ENCODE data around the gene TCEAL3. TPM values are rescaled to one million over a fixed set of nuclear protein-coding genes. Genes with fewer than 3 reads are reported as not detected.

Gene TCEAL3
- total RNA-seq, 1 donor from 2014 or later: 15.2 TPM

- H3K9me3 Mint-ChIP-seq (ENCODE audit: unreplicated experiment): no peaks in the 10 kb centered on the region
- Histone ChIP-seq H2AFZ (ENCODE audit: low read depth, low read length) (no peak overlapping the region), H3K9me3 (ENCODE audit: insufficient read depth, low read depth, low read length) (no peaks in the 10 kb centered on the region), H3K79me2 (ENCODE audit: insufficient read depth, low read length) (no peaks in the 10 kb centered on the region), H3K4me1 (ENCODE audit: insufficient read depth, low read length) (peaks cover 24% of the 10 kb centered on the region), H3K9ac (ENCODE audit: low read length) (peak overlapping the region; percentile 39), H3K36me3 (ENCODE audit: insufficient read depth, low read length) (no peaks in the 10 kb centered on the region), H3K27me3 (ENCODE audit: insufficient read depth, low read length) (no peaks in the 10 kb centered on the region), H3K4me3 (ENCODE audit: insufficient read depth, low read depth, low read length) (no peak overlapping the region), H3K4me2 (ENCODE audit: low read length) (peak overlapping the region; percentile 52), H4K20me1 (ENCODE audit: insufficient read depth, low read length) (no peaks in the 10 kb centered on the region), H3K27ac (ENCODE audit: low read depth, low read length) (peak overlapping the region; percentile 55)
- FAIRE-seq (peak; percentile 88), DNase-seq (ENCODE audit: low read depth) (peak; percentile 42)
- H3K27ac Mint-ChIP-seq (ENCODE audit: unreplicated experiment): peak overlapping the region; percentile 88
- TF ChIP-seq EZH2 (IDR thresholded peaks at IDR 0.05; ENCODE audit: insufficient read depth, low read length): no peak
- no peak for TF ChIP-seq CTCF (IDR thresholded peaks at IDR 0.05; ENCODE audit: insufficient read depth, low read depth, low read length)
- H3K4me3 Mint-ChIP-seq (ENCODE audit: unreplicated experiment): no peak overlapping the region
- H3K27me3 Mint-ChIP-seq (ENCODE audit: low read depth, unreplicated experiment): no peaks in the 10 kb centered on the region
- no peaks in the 10 kb centered on the region for H3K36me3 Mint-ChIP-seq (ENCODE audit: low read depth, unreplicated experiment)
- peaks cover 12% of the 10 kb centered on the region for H3K4me1 Mint-ChIP-seq (ENCODE audit: low read depth, unreplicated experiment)
These were observed 32.8 kb downstream of the TCEAL3 start for GRCh38 chrX:103640401-103641155.

DNA sequence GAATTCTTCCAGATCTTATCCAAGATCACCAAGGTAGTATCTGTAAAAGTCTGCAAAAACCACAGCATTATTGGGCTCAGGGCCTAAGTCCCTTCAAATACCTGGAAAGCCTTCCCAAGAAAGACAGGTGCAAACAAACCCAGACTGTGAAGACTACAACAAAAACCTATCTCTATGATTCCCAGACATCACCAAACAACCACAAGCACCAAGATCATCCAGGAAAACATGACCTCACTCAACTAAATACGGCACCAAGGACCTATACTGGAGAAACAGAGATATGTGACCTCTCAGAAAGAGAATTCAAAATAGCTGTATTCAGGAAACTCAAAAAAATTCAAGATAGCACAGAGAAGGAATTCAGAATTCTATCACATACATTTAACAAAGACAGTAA, 36.4 kb downstream of the TCEAL3 start:
- H3K36me3 ChIP-seq (ENCODE audit: insufficient read depth, low read length): no peaks in the 10 kb centered on the region
- no peak overlapping the region for H3K4me2 ChIP-seq (ENCODE audit: low read length)
- Mint-ChIP-seq H3K27ac (ENCODE audit: unreplicated experiment) (no peak overlapping the region), H3K4me3 (ENCODE audit: unreplicated experiment) (no peak overlapping the region), H3K36me3 (ENCODE audit: low read depth, unreplicated experiment) (no peaks in the 10 kb centered on the region), H3K9me3 (ENCODE audit: unreplicated experiment) (no peaks in the 10 kb centered on the region), H3K4me1 (ENCODE audit: low read depth, unreplicated experiment) (peaks cover 6% of the 10 kb centered on the region), H3K27me3 (ENCODE audit: low read depth, unreplicated experiment) (no peaks in the 10 kb centered on the region)
- H3K9me3 ChIP-seq (ENCODE audit: insufficient read depth, low read depth, low read length): no peaks in the 10 kb centered on the region
- no peak for DNase-seq (ENCODE audit: low read depth)
- peak; percentile 80 for FAIRE-seq
- H2AFZ ChIP-seq (ENCODE audit: low read depth, low read length): no peak overlapping the region
- H3K79me2 ChIP-seq (ENCODE audit: insufficient read depth, low read length): no peaks in the 10 kb centered on the region
- H3K4me1 ChIP-seq (ENCODE audit: insufficient read depth, low read length): peaks cover 7% of the 10 kb centered on the region
- no peak overlapping the region for H3K9ac ChIP-seq (ENCODE audit: low read length)
- H3K27me3 ChIP-seq (ENCODE audit: insufficient read depth, low read length): no peaks in the 10 kb centered on the region
- H3K4me3 ChIP-seq (ENCODE audit: insufficient read depth, low read depth, low read length): no peak overlapping the region
- TF ChIP-seq CTCF (IDR thresholded peaks at IDR 0.05; ENCODE audit: insufficient read depth, low read depth, low read length): no peak
- TF ChIP-seq EZH2 (IDR thresholded peaks at IDR 0.05; ENCODE audit: insufficient read depth, low read length): no peak
- no peaks in the 10 kb centered on the region for H4K20me1 ChIP-seq (ENCODE audit: insufficient read depth, low read length)
- H3K27ac ChIP-seq (ENCODE audit: low read depth, low read length): no peak overlapping the region

- no peak overlapping the region for H3K27ac ChIP-seq (ENCODE audit: low read depth, low read length)
- no peaks in the 10 kb centered on the region for H3K27me3 ChIP-seq (ENCODE audit: insufficient read depth, low read length)
- H4K20me1 ChIP-seq (ENCODE audit: insufficient read depth, low read length): no peaks in the 10 kb centered on the region
- H3K4me1 Mint-ChIP-seq (ENCODE audit: low read depth, unreplicated experiment): no peaks in the 10 kb centered on the region
- H3K27me3 Mint-ChIP-seq (ENCODE audit: low read depth, unreplicated experiment): no peaks in the 10 kb centered on the region
- H3K9ac ChIP-seq (ENCODE audit: low read length): no peak overlapping the region
- TF ChIP-seq CTCF (IDR thresholded peaks at IDR 0.05; ENCODE audit: insufficient read depth, low read depth, low read length) (no peak), EZH2 (IDR thresholded peaks at IDR 0.05; ENCODE audit: insufficient read depth, low read length) (no peak)
- H3K27ac Mint-ChIP-seq (ENCODE audit: unreplicated experiment): no peak overlapping the region
- no peaks in the 10 kb centered on the region for H3K36me3 ChIP-seq (ENCODE audit: insufficient read depth, low read length)
- no peaks in the 10 kb centered on the region for H3K79me2 ChIP-seq (ENCODE audit: insufficient read depth, low read length)
- no peak overlapping the region for H3K4me2 ChIP-seq (ENCODE audit: low read length)
- H3K4me3 ChIP-seq (ENCODE audit: insufficient read depth, low read depth, low read length): no peak overlapping the region
- no peak overlapping the region for H2AFZ ChIP-seq (ENCODE audit: low read depth, low read length)
- no peaks in the 10 kb centered on the region for H3K9me3 Mint-ChIP-seq (ENCODE audit: unreplicated experiment)
- no peaks in the 10 kb centered on the region for H3K9me3 ChIP-seq (ENCODE audit: insufficient read depth, low read depth, low read length)
- DNase-seq (ENCODE audit: low read depth) (no peak), FAIRE-seq (no peak)
- H3K4me1 ChIP-seq (ENCODE audit: insufficient read depth, low read length): no peaks in the 10 kb centered on the region
- H3K4me3 Mint-ChIP-seq (ENCODE audit: unreplicated experiment): no peak overlapping the region
- no peaks in the 10 kb centered on the region for H3K36me3 Mint-ChIP-seq (ENCODE audit: low read depth, unreplicated experiment)
These were observed 39.9 kb downstream of the TCEAL3 start for GRCh38 chrX:103647630-103648029.
